Astrocyte (in vitro differentiated cells and primary cell): ENCODE results near the gene RPL13. TPM values are rescaled to one million over a fixed set of nuclear protein-coding genes. Genes with fewer than 3 reads are reported as not detected.

Experiments used
- DNase-seq: peaks from one replicate; pipeline ENCODE4 v3.0.0-alpha.2; 2010; ENCODE audit warnings: low read depth
- FAIRE-seq: peaks from 2 replicates; lab custom pipeline; 2011; peaks lifted over from hg19 to GRCh38; lab: Jason Lieb, UNC
- H2AFZ ChIP-seq: 2 replicates; pipeline ENCODE4 v1.6.0; 2012; ENCODE audit warnings: low read depth, low read length, inconsistent platforms
- H3K27ac ChIP-seq: 2 replicates; pipeline ENCODE4 v1.5.1; 2011; ENCODE audit warnings: low read depth, low read length, inconsistent platforms
- H3K27me3 ChIP-seq: 2 replicates; pipeline ENCODE4 v1.6.0; 2011; ENCODE audit warnings: low read length, inconsistent platforms; ENCODE audit not compliant: insufficient read depth
- H3K36me3 ChIP-seq: 2 replicates; pipeline ENCODE4 v1.5.1; 2011; ENCODE audit warnings: low read length, inconsistent platforms; ENCODE audit not compliant: insufficient read depth
- H3K4me1 ChIP-seq: 2 replicates; pipeline ENCODE4 v1.5.1; 2011; ENCODE audit warnings: low read length, inconsistent platforms; ENCODE audit not compliant: insufficient read depth
- H3K4me2 ChIP-seq: 2 replicates; pipeline ENCODE4 v1.6.0; 2012; ENCODE audit warnings: low read length, inconsistent platforms
- H3K4me3 ChIP-seq: 2 replicates; pipeline ENCODE4 v1.5.1; 2011; ENCODE audit warnings: low read depth, mild to moderate bottlenecking, low read length, inconsistent platforms; ENCODE audit not compliant: insufficient read depth
- H3K79me2 ChIP-seq: 2 replicates; pipeline ENCODE4 v1.6.0; 2012; ENCODE audit warnings: mild to moderate bottlenecking, low read length, inconsistent platforms; ENCODE audit not compliant: insufficient read depth
- H3K9ac ChIP-seq: 2 replicates; pipeline ENCODE4 v1.6.0; 2012; ENCODE audit warnings: mild to moderate bottlenecking, low read length, inconsistent platforms
- H3K9me3 ChIP-seq: 2 replicates; pipeline ENCODE4 v1.5.1; 2012; ENCODE audit warnings: low read depth, mild to moderate bottlenecking, low read length, inconsistent platforms; ENCODE audit not compliant: insufficient read depth
- H4K20me1 ChIP-seq: 2 replicates; pipeline ENCODE4 v1.6.0; 2012; ENCODE audit warnings: low read length, inconsistent platforms; ENCODE audit not compliant: insufficient read depth
- H3K27ac Mint-ChIP-seq: one replicate; pipeline ENCODE4 v1.8.0; 2021; ENCODE audit warnings: mild to moderate bottlenecking, mixed read lengths; ENCODE audit not compliant: unreplicated experiment
- H3K27me3 Mint-ChIP-seq: one replicate; pipeline ENCODE4 v1.8.0; 2021; ENCODE audit warnings: low read depth, mixed read lengths; ENCODE audit not compliant: unreplicated experiment
- H3K36me3 Mint-ChIP-seq: one replicate; pipeline ENCODE4 v1.8.0; 2021; ENCODE audit warnings: low read depth, mixed read lengths; ENCODE audit not compliant: unreplicated experiment
- H3K4me1 Mint-ChIP-seq: one replicate; pipeline ENCODE4 v1.8.0; 2021; ENCODE audit warnings: low read depth, mixed read lengths; ENCODE audit not compliant: unreplicated experiment
- H3K4me3 Mint-ChIP-seq: one replicate; pipeline ENCODE4 v1.8.0; 2021; ENCODE audit warnings: mild to moderate bottlenecking, moderate library complexity, mixed read lengths; ENCODE audit not compliant: unreplicated experiment
- H3K9me3 Mint-ChIP-seq: one replicate; pipeline ENCODE4 v1.8.0; 2021; ENCODE audit warnings: mild to moderate bottlenecking, mixed read lengths; ENCODE audit not compliant: unreplicated experiment
- CTCF ChIP-seq: IDR thresholded peaks from 2 replicates; pipeline ENCODE4 v1.5.1; 2011; ENCODE audit warnings: low read depth, mild to moderate bottlenecking, inconsistent platforms, low read length, moderate library complexity; ENCODE audit not compliant: insufficient read depth
- EZH2 ChIP-seq: IDR thresholded peaks from 2 replicates; pipeline ENCODE4 v1.6.1; 2012; ENCODE audit warnings: mild to moderate bottlenecking, low read length, inconsistent platforms; ENCODE audit not compliant: insufficient read depth
- total RNA-seq: library from RNA; stranded (reverse); gene quantifications from 2 replicates; pipeline ENCODE4 v1.2.1, GENCODE V29; 2021

Gene RPL13
- total RNA-seq, 1 donor from 2014 or later: 1,239 TPM

DNA sequence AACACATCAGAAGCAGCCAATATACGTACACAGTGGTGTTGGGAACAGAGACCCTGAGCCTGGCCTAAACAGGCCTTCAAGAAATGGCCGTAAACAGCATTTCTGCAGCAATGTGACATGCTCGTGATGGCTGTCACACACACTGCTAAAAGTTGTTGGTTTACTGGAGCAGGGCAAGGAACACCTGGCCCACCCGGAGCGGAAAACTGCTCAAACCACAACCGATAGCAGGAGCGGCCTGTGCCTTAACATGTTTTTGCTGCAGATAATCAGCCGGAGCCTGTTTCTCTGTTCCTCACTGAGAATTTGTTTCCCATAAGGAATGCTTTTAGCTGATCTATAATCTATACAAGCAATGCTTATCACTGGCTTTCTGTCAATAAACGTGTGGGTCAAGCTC is 47.0 kb downstream of the RPL13 start:
- Mint-ChIP-seq H3K4me3 (no peak overlapping the region), H3K27me3 (peaks cover 11% of the 10 kb centered on the region), H3K4me1 (peaks cover 5% of the 10 kb centered on the region), H3K9me3 (no peaks in the 10 kb centered on the region), H3K36me3 (no peaks in the 10 kb centered on the region), H3K27ac (peak overlapping the region; percentile 1)
- Histone ChIP-seq H2AFZ (no peak overlapping the region), H3K4me2 (no peak overlapping the region), H3K4me3 (no peak overlapping the region), H3K9ac (no peak overlapping the region), H3K9me3 (no peaks in the 10 kb centered on the region), H3K4me1 (peaks cover 13% of the 10 kb centered on the region), H3K36me3 (no peaks in the 10 kb centered on the region), H3K79me2 (no peaks in the 10 kb centered on the region), H4K20me1 (no peaks in the 10 kb centered on the region), H3K27me3 (no peaks in the 10 kb centered on the region), H3K27ac (no peak overlapping the region)
- TF ChIP-seq CTCF: no peak
- no peak for TF ChIP-seq EZH2
- FAIRE-seq: no peak
- DNase-seq: no peak

DNA sequence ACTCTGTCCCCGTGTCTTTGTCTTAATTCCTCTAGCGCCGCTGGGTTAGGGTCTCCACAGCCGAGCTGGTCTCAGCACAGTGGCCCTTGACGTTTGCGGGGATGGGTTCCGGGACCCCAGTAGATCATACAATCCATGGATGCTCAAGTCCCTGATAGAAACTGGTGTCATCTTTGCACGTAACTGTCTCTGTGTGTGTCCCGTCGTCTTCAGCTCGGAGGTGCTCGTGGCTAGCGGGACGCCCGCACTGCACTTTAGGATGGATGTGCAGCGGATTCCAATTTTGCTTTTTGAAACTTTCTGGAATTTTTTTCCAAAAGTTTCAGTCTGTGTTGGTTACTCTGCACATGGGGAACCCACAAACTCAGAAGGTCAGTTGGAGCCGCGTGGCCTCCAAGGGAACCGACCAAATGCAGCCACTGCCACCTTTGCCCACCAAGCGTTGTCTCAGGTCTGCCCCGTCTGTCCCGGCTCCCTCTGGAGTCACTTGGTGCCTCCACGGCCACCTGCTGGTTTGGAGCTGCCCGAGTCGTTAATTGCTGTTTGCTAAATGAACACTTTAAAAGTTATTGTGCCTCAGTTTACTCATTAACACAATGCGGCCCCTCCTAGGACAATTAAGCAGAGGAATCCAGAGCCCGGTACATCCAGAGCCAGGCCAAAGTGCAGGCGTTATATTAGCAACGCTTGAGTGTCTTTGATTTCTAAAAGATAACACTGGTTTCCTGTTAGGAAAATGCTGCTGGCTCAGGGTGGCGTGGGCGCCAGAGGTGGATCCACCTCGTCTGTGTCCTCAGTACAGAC is 47.7 kb downstream of the RPL13 start:
- no peak for DNase-seq
- Mint-ChIP-seq H3K4me3 (no peak overlapping the region), H3K27me3 (peaks cover 16% of the 10 kb centered on the region), H3K27ac (peak overlapping the region; percentile 1), H3K36me3 (no peaks in the 10 kb centered on the region), H3K9me3 (no peaks in the 10 kb centered on the region), H3K4me1 (peaks cover 5% of the 10 kb centered on the region)
- Histone ChIP-seq H3K36me3 (no peaks in the 10 kb centered on the region), H3K27me3 (no peaks in the 10 kb centered on the region), H3K4me3 (no peak overlapping the region), H3K9me3 (no peaks in the 10 kb centered on the region), H3K4me2 (no peak overlapping the region), H3K79me2 (no peaks in the 10 kb centered on the region), H4K20me1 (no peaks in the 10 kb centered on the region), H2AFZ (no peak overlapping the region), H3K4me1 (peaks cover 8% of the 10 kb centered on the region), H3K9ac (no peak overlapping the region), H3K27ac (no peak overlapping the region)
- no peak for TF ChIP-seq EZH2
- no peak for FAIRE-seq

DNA sequence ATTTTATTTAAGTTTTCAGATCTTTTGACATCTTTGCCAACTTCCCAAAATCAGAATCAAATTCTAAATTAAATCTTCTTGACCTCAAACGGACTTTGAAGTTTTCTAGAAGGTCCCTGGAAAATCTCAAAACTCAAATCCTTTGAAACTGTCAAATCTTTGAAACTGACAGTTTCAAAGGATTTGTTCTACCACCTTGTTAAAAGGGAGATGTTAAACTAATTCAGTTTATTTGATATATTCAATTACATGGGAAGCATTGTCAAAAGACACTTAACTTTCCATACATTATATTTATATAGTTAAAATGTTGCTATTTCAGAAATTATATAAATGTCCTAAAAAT is 49.6 kb downstream of the RPL13 start:
- Histone ChIP-seq H3K4me1 (peaks cover 7% of the 10 kb centered on the region), H2AFZ (no peak overlapping the region), H3K36me3 (no peaks in the 10 kb centered on the region), H3K27me3 (no peaks in the 10 kb centered on the region), H3K4me2 (no peak overlapping the region), H3K9me3 (no peaks in the 10 kb centered on the region), H3K9ac (no peak overlapping the region), H4K20me1 (no peaks in the 10 kb centered on the region), H3K27ac (no peak overlapping the region), H3K4me3 (no peak overlapping the region), H3K79me2 (no peaks in the 10 kb centered on the region)
- H3K36me3 Mint-ChIP-seq: no peaks in the 10 kb centered on the region
- no peak overlapping the region for H3K27ac Mint-ChIP-seq
- H3K4me3 Mint-ChIP-seq: no peak overlapping the region
- H3K27me3 Mint-ChIP-seq: peaks cover 16% of the 10 kb centered on the region
- FAIRE-seq (no peak), DNase-seq (no peak)
- no peaks in the 10 kb centered on the region for H3K9me3 Mint-ChIP-seq
- TF ChIP-seq CTCF (no peak), EZH2 (no peak)
- peaks cover 4% of the 10 kb centered on the region for H3K4me1 Mint-ChIP-seq
